SK-N-SH (cell line): ENCODE measurements around the gene RHOBTB1. TPM values are rescaled to one million over a fixed set of nuclear protein-coding genes. Genes with fewer than 3 reads are reported as not detected.
"Not testable (repeated sequence)": the region's sequence is repeated elsewhere in the genome, so short reads cannot be mapped to it uniquely, and the experiment has no call there.

Experiments
- CTCF ChIA-PET: fragments of 300-600, 350-600 bp; formaldehyde crosslinking; extraction: SDS; loops from one replicate; lab custom pipeline; 2021; lab: Yijun Ruan, JAX
- POLR2A ChIA-PET: fragments of 350-600 bp; sonication (Branson Sonifier 250); formaldehyde crosslinking; extraction: SDS; loops from one replicate; lab custom pipeline; 2020; ENCODE audit warnings: antibody characterized with exemption, inconsistent platforms; lab: Yijun Ruan, JAX
- DNase-seq: peaks from one replicate; pipeline ENCODE4 v3.0.0; 2012
- H2AFZ ChIP-seq: fragments of 200-600 bp; sonication (generic); 2 replicates; pipeline ENCODE4 v1.8.1; 2016; ENCODE audit warnings: antibody characterized with exemption, mild to moderate bottlenecking, low read depth
- H3F3A ChIP-seq: fragments of 200-600 bp; sonication (generic); replicated peaks from 2 replicates; pipeline ENCODE3; 2016; ENCODE audit warnings: antibody characterized with exemption, mild to moderate bottlenecking; ENCODE audit not compliant: insufficient read depth
- H3K27ac ChIP-seq, 2 experiments: fragments of 200-500 bp in 1 of 2; fragments of 200-600 bp in 1 of 2; sonication (Bioruptor generic) in 1 of 2; sonication (generic), shearing (Covaris generic) in 1 of 2; 2 replicates each; pipeline versions ENCODE4 v1.5.1 to v1.6.1; 2014 to 2016; ENCODE audit warnings: low read depth in 2 of 2, inconsistent platforms in 1 of 2, low read length in 1 of 2, mild to moderate bottlenecking in 1 of 2, mixed read lengths in 1 of 2
- H3K27me3 ChIP-seq: fragments of 200-600 bp; sonication (generic), shearing (Covaris generic); 2 replicates; pipeline ENCODE4 v1.6.1; 2016; ENCODE audit warnings: mixed run types; ENCODE audit not compliant: insufficient read depth
- H3K36me3 ChIP-seq, 2 experiments: fragments of 200-500 bp in 1 of 2; fragments of 200-600 bp in 1 of 2; sonication (Bioruptor generic) in 1 of 2; sonication (generic) in 1 of 2; replicated peaks in 1 of 2; 2 replicates each; pipeline versions ENCODE3 to v1.5.1; 2014 to 2016; ENCODE audit warnings: low read length in 1 of 2, mild to moderate bottlenecking in 1 of 2; ENCODE audit not compliant: insufficient read depth in 2 of 2, control insufficient read depth in 1 of 2
- H3K4me1 ChIP-seq, 2 experiments: fragments of 200-500 bp in 1 of 2; fragments of 200-600 bp in 1 of 2; sonication (Bioruptor generic) in 1 of 2; sonication (generic), shearing (Covaris generic) in 1 of 2; 2 replicates each; pipeline versions ENCODE4 v1.5.1 to v1.6.1; 2014 to 2016; ENCODE audit warnings: low read depth in 1 of 2, low read length in 1 of 2, mixed run types in 1 of 2; ENCODE audit not compliant: insufficient read depth in 2 of 2, control insufficient read depth in 1 of 2
- H3K4me2 ChIP-seq: fragments of 200-600 bp; sonication (generic), shearing (Covaris generic); 2 replicates; pipeline ENCODE4 v1.6.1; 2017; ENCODE audit warnings: mixed run types
- H3K4me3 ChIP-seq, 2 experiments: fragments of 200-500 bp in 1 of 2; fragments of 200-600 bp in 1 of 2; sonication (Bioruptor generic) in 1 of 2; sonication (generic), shearing (Covaris generic) in 1 of 2; 2 replicates each; pipeline versions ENCODE4 v1.5.1 to v1.8.1; 2014 to 2016; ENCODE audit warnings: low read depth in 2 of 2, inconsistent platforms in 1 of 2, low read length in 1 of 2, mild to moderate bottlenecking in 1 of 2, mixed read lengths in 1 of 2, moderate library complexity in 1 of 2
- H3K79me2 ChIP-seq: fragments of 200-600 bp; sonication (generic); 2 replicates; pipeline ENCODE4 v1.8.1; 2017; ENCODE audit warnings: mild to moderate bottlenecking; ENCODE audit not compliant: insufficient read depth
- H3K9ac ChIP-seq: fragments of 200-600 bp; sonication (generic); 2 replicates; pipeline ENCODE4 v1.6.1; 2017; ENCODE audit warnings: mixed run types
- H3K9me2 ChIP-seq: fragments of 200-600 bp; sonication (generic); 2 replicates; pipeline ENCODE4 v1.6.1; 2017; ENCODE audit warnings: mixed run types
- H3K9me3 ChIP-seq: fragments of 200-600 bp; sonication (generic); 2 replicates; pipeline ENCODE4 v1.6.1; 2017; ENCODE audit warnings: mixed run types, mild to moderate bottlenecking, moderate library complexity
- H4K20me1 ChIP-seq: fragments of 200-600 bp; sonication (generic); 2 replicates; pipeline ENCODE4 v1.6.1; 2017; ENCODE audit warnings: mild to moderate bottlenecking, mixed run types; ENCODE audit not compliant: insufficient read depth
- CHD2 ChIP-seq: fragments of 150-350 bp; IDR thresholded peaks from 2 replicates; pipeline ENCODE4 v1.6.1; 2018; ENCODE audit warnings: low read length; ENCODE audit not compliant: partially characterized antibody
- CTCF ChIP-seq: fragments of 200-600 bp; sonication (generic); IDR thresholded peaks from 2 replicates; pipeline ENCODE4 v1.6.1; 2017; ENCODE audit warnings: antibody characterized with exemption, mild to moderate bottlenecking, moderate library complexity
- ELF1 ChIP-seq: IDR thresholded peaks from 2 replicates; pipeline ENCODE4 v1.4.0; 2012
- EP300 ChIP-seq, 2 experiments: IDR thresholded peaks; 2 replicates each; pipeline versions ENCODE4 v1.4.0 to v1.6.1; 2012; ENCODE audit warnings: borderline replicate concordance in 1 of 2, low read depth in 1 of 2, low read length in 1 of 2
- FOXM1 ChIP-seq: IDR thresholded peaks from 2 replicates; pipeline ENCODE4 v1.4.0; 2012; ENCODE audit warnings: low read depth, mild to moderate bottlenecking
- GABPA ChIP-seq: IDR thresholded peaks from 2 replicates; pipeline ENCODE4 v1.4.0; 2012; ENCODE audit warnings: low read depth, mild to moderate bottlenecking
- GATA2 ChIP-seq: sonication (generic); formaldehyde crosslinking; IDR thresholded peaks from 2 replicates; pipeline ENCODE4 v1.5.0; 2020; ENCODE audit warnings: mild to moderate bottlenecking, missing genetic modification reagents
- MAX ChIP-seq: IDR thresholded peaks from 2 replicates; pipeline ENCODE4 v1.4.0; 2012; ENCODE audit warnings: low read depth
- MEF2A ChIP-seq: IDR thresholded peaks from 2 replicates; pipeline ENCODE4 v1.4.0; 2012; ENCODE audit warnings: low read depth, borderline replicate concordance
- NFIC ChIP-seq: IDR thresholded peaks from 2 replicates; pipeline ENCODE4 v1.4.0; 2012; ENCODE audit warnings: borderline replicate concordance
- NRF1 ChIP-seq: IDR thresholded peaks from 2 replicates; pipeline ENCODE4 v1.6.1; 2012; ENCODE audit warnings: low read depth, mild to moderate bottlenecking, low read length
- POLR2AphosphoS5 ChIP-seq: IDR thresholded peaks from 2 replicates; pipeline ENCODE4 v1.6.1; 2012; ENCODE audit warnings: low read depth, low read length
- RAD21 ChIP-seq: IDR thresholded peaks from 2 replicates; pipeline ENCODE4 v1.6.1; 2012; ENCODE audit warnings: mild to moderate bottlenecking, low read length
- RCOR1 ChIP-seq: fragments of 150-350 bp; IDR thresholded peaks from 2 replicates; pipeline ENCODE4 v1.6.1; 2017; ENCODE audit warnings: antibody characterized with exemption, low read length
- REST ChIP-seq: IDR thresholded peaks from 2 replicates; pipeline ENCODE4 v1.6.1; 2012; ENCODE audit warnings: mild to moderate bottlenecking, low read depth, low read length, moderate library complexity
- RFX5 ChIP-seq: IDR thresholded peaks from 2 replicates; pipeline ENCODE4 v1.6.1; 2012; ENCODE audit warnings: mild to moderate bottlenecking, improper control_type of control experiment, low read length
- USF2 ChIP-seq: fragments of 150-350 bp; IDR thresholded peaks from 2 replicates; pipeline ENCODE4 v1.6.1; 2017; ENCODE audit warnings: antibody characterized with exemption, low read length, low read depth, borderline replicate concordance
- YY1 ChIP-seq: IDR thresholded peaks from 2 replicates; pipeline ENCODE4 v1.4.0; 2012; ENCODE audit warnings: low read depth, mild to moderate bottlenecking
- ZBTB33 ChIP-seq: IDR thresholded peaks from 2 replicates; pipeline ENCODE4 v1.4.0; 2012; ENCODE audit warnings: low read depth, borderline replicate concordance
- WGBS: methylation state at CpG from one replicate; pipeline ENCODE4 v1.1.6; 2017; ENCODE audit warnings: low lambda C conversion rate; 5-methylcytosine and 5-hydroxymethylcytosine counted together
- polyA plus RNA-seq, 3 experiments: library from polyadenylated mRNA; depleted of rRNA; stranded (reverse); fragments of >200 nt; gene quantifications; 2 replicates each; pipeline ENCODE4 v1.2.3, GENCODE V29; 2012

The RHOBTB1 gene
- polyA plus RNA-seq, 1 of the 3 experiments (the other 2 are of a cell fraction) = 10.5 TPM

- Histone ChIP-seq H3K27me3 (no peaks in the 10 kb centered on the region), H3K9me2 (no peaks in the 10 kb centered on the region), H3K9me3 (no peaks in the 10 kb centered on the region), H3K4me1 (peaks cover 0 to 7% of the 10 kb centered on the region in 2 experiments; a peak in 2 of 4 replicates), H3K79me2 (no peaks in the 10 kb centered on the region), H2AFZ (no peak overlapping the region), H4K20me1 (no peaks in the 10 kb centered on the region), H3K4me3 (no peak overlapping the region), H3K4me2 (no peak overlapping the region), H3F3A (no peaks in the 10 kb centered on the region), H3K36me3 (no peaks in the 10 kb centered on the region), H3K27ac (no peak overlapping the region), H3K9ac (no peak overlapping the region)
- ChIA-PET CTCF (interaction anchor here (0.6 kb wide), 1 partner anchor 15 kb away, joined by 3 read pairs; no protein-coding TSS in a partner anchor), POLR2A (no interaction called here)
- no peak for DNase-seq
- 88% methylated on average over 1 of the region's 1 CpG for WGBS
- TF ChIP-seq CTCF = no peak
- TF ChIP-seq USF2 = no peak
- no peak for TF ChIP-seq EP300 (IDR thresholded peaks at IDR 0.05; ENCODE audit: borderline replicate concordance in 1 of 2, low read depth in 1 of 2, low read length in 1 of 2)
- no peak for TF ChIP-seq RCOR1
- no peak for TF ChIP-seq CHD2
- TF ChIP-seq GATA2 (CRISPR knock-in tag) = no peak
- TF ChIP-seq ZBTB33 = no peak
- TF ChIP-seq FOXM1 = no peak
- no peak for TF ChIP-seq YY1
- TF ChIP-seq MAX = no peak
- no peak for TF ChIP-seq RFX5
- no peak for TF ChIP-seq GABPA
- no peak for TF ChIP-seq REST
- no peak for TF ChIP-seq NRF1
- no peak for TF ChIP-seq ELF1
- TF ChIP-seq NFIC = no peak
- TF ChIP-seq POLR2AphosphoS5 = no peak
- TF ChIP-seq RAD21 = no peak
- TF ChIP-seq MEF2A = no peak
Measured at GRCh38 chr10:60842694-60843093, 101.3 kb downstream of the RHOBTB1 start.

GRCh38 chr10:60841227-60841626 lies 102.8 kb downstream of the RHOBTB1 start:
- H3K9me3 ChIP-seq, H4K20me1 ChIP-seq, H3K79me2 ChIP-seq, H3F3A ChIP-seq, H3K4me2 ChIP-seq, H2AFZ ChIP-seq, H3K27me3 ChIP-seq, DNase-seq, H3K4me1 ChIP-seq, H3K36me3 ChIP-seq, H3K4me3 ChIP-seq, POLR2A ChIA-PET, H3K9me2 ChIP-seq, H3K9ac ChIP-seq, H3K27ac ChIP-seq: not testable (repeated sequence)
- whole genome bisulfite sequencing = 92% methylated on average over 10 of the region's 10 CpGs
- CTCF ChIA-PET = interaction anchor here (0.7 kb wide), 1 partner anchor 151 kb away, joined by 3 read pairs; no protein-coding TSS in a partner anchor
